GM12865 (cell line): ENCODE results near the gene S100A11.
A peak's percentile ranks its signal among the peaks of the same experiment; 100 is the strongest.

Experiments used
- DNase-seq: peaks from one replicate; pipeline ENCODE4 v3.0.0; 2010; ENCODE audit warnings: low read depth
- H3K4me3 ChIP-seq: 2 replicates; pipeline ENCODE4 v1.5.1; 2011; ENCODE audit warnings: mild to moderate bottlenecking, low read depth, low read length, control low read depth
- CTCF ChIP-seq: IDR thresholded peaks from 2 replicates; pipeline ENCODE4 v1.5.1; 2011; ENCODE audit warnings: low read length, control low read depth, low read depth, inconsistent platforms; ENCODE audit not compliant: insufficient read depth; ENCODE audit errors: missing control alignments

S100A11 gene

GRCh38 chr1:152067929-152068328, 31.1 kb upstream of the S100A11 start:
- no peak for TF ChIP-seq CTCF
- DNase-seq: no peak
- H3K4me3 ChIP-seq: no peak overlapping the region

- DNase-seq: no peak
- TF ChIP-seq CTCF: no peak
- H3K4me3 ChIP-seq: no peak overlapping the region
These were observed 30.3 kb upstream of the S100A11 start for GRCh38 chr1:152067150-152067549.

GRCh38 chr1:152061952-152062351, 25.1 kb upstream of the S100A11 start:
- TF ChIP-seq CTCF: no peak
- no peak overlapping the region for H3K4me3 ChIP-seq
- no peak for DNase-seq

- no peak for DNase-seq
These were observed 16.6 kb upstream of the S100A11 start for GRCh38 chr1:152053375-152053774.

GRCh38 chr1:152052606-152053005, 15.8 kb upstream of the S100A11 start:
- H3K4me3 ChIP-seq: no peak overlapping the region
- TF ChIP-seq CTCF: peak; percentile 87
- peak; percentile 84 for DNase-seq

More at GRCh38 chr1:152053375-152053774, 16.6 kb upstream of the S100A11 start:
- H3K4me3 ChIP-seq: no peak overlapping the region
- TF ChIP-seq CTCF: no peak

- no peak for TF ChIP-seq CTCF
- DNase-seq: no peak
- no peak overlapping the region for H3K4me3 ChIP-seq
These were observed 14.3 kb upstream of the S100A11 start for GRCh38 chr1:152050886-152051675.
